ENCODE measurements around the gene YLPM1.

GRCh38 chr14:74868739-74869138, 105.6 kb downstream of the YLPM1 start:
- no peak for TF ChIP-seq CTCF (IDR thresholded peaks at IDR 0.05)
- no peak for TF ChIP-seq EZH2 (IDR thresholded peaks at IDR 0.05; ENCODE audit: borderline replicate concordance, insufficient read depth, low read depth, low read length, poor library complexity, severe bottlenecking)

All from B cell (primary cell).